NT2/D1 (cell line): ENCODE data around the gene OR2J2.
"Not testable (repeated sequence)": the region's sequence is repeated elsewhere in the genome, so short reads cannot be mapped to it uniquely, and the experiment has no call there.

Experiments
- DNase-seq: peaks from one replicate; pipeline ENCODE4 v3.0.0-alpha.2; 2011; ENCODE audit warnings: low read depth, low spot score
- H3K27me3 ChIP-seq: 2 replicates; pipeline ENCODE4 v1.6.0; 2011; ENCODE audit warnings: mild to moderate bottlenecking; ENCODE audit not compliant: insufficient read length, insufficient read depth
- H3K36me3 ChIP-seq: 2 replicates; pipeline ENCODE4 v1.6.1; 2011; ENCODE audit warnings: mild to moderate bottlenecking, low read length, mixed read lengths; ENCODE audit not compliant: insufficient read depth, insufficient read length
- H3K4me1 ChIP-seq: 2 replicates; pipeline ENCODE4 v1.5.1; 2011; ENCODE audit not compliant: insufficient read depth, insufficient read length
- H3K4me3 ChIP-seq: 2 replicates; pipeline ENCODE4 v1.5.1; 2011; ENCODE audit warnings: low read depth; ENCODE audit not compliant: insufficient read length
- H3K9ac ChIP-seq: 2 replicates; pipeline ENCODE4 v1.6.0; 2011; ENCODE audit warnings: low read depth; ENCODE audit not compliant: insufficient read length
- H3K9me3 ChIP-seq: 2 replicates; pipeline ENCODE4 v1.5.1; 2011; ENCODE audit warnings: mild to moderate bottlenecking, low read length; ENCODE audit not compliant: insufficient read depth
- SUZ12 ChIP-seq: IDR thresholded peaks from 2 replicates; pipeline ENCODE4 v1.6.1; 2011; ENCODE audit not compliant: insufficient read length, insufficient read depth; ENCODE audit errors: extremely low read depth
- YY1 ChIP-seq: IDR thresholded peaks from 2 replicates; pipeline ENCODE4 v1.6.1; 2011; ENCODE audit not compliant: insufficient read length, insufficient read depth
- ZNF274 ChIP-seq: IDR thresholded peaks from 2 replicates; pipeline ENCODE4 v1.6.1; 2011; ENCODE audit warnings: mild to moderate bottlenecking, low read depth, low read length

Gene OR2J2

DNA sequence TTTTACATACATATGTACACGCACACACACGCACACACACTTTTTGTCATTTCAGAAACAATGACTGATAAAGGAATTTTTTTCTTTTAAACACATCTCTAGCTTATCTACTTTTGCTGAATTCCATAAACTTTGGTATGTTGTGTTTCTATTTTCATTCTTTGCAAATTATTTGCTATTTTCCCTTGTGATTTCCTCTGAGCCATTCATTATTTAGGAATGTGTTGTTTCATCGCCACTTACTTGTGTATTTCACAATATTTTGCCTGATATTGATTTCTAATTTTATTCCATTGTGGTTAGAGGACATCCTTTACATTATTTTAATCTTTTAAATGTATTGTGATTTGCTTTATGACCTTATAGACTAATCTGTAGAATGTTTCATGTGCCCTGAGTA, 23.6 kb upstream of the OR2J2 start:
- H3K4me1 ChIP-seq = no peaks in the 10 kb centered on the region
- no peaks in the 10 kb centered on the region for H3K36me3 ChIP-seq
- no peak for DNase-seq
- TF ChIP-seq YY1 (no peak), ZNF274 (no peak), SUZ12 (no peak)
- H3K27me3 ChIP-seq = no peaks in the 10 kb centered on the region
- H3K9ac ChIP-seq = no peak overlapping the region
- peaks cover 20% of the 10 kb centered on the region for H3K9me3 ChIP-seq
- no peak overlapping the region for H3K4me3 ChIP-seq

DNA sequence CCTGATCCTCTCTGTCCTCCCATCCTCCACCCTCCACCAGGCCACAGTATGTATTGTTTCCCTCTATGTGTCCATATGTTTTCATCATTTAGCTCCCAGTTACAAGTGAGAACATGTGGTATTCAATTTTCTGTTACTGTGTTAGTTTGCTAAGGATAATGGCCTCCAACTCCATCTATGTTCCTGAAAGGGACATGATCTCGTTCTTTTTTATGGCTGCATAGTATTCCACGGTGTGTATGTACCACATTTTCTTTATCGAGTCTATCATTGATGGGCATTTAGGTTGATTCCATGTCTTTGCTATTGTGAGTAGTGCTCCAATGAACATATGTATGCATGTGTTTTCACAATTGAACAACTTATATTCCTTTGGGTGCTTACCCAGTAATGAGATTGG, 21.3 kb upstream of the OR2J2 start:
- H3K9ac ChIP-seq, H3K9me3 ChIP-seq, H3K4me1 ChIP-seq, H3K4me3 ChIP-seq, H3K27me3 ChIP-seq, H3K36me3 ChIP-seq, DNase-seq: not testable (repeated sequence)

DNA sequence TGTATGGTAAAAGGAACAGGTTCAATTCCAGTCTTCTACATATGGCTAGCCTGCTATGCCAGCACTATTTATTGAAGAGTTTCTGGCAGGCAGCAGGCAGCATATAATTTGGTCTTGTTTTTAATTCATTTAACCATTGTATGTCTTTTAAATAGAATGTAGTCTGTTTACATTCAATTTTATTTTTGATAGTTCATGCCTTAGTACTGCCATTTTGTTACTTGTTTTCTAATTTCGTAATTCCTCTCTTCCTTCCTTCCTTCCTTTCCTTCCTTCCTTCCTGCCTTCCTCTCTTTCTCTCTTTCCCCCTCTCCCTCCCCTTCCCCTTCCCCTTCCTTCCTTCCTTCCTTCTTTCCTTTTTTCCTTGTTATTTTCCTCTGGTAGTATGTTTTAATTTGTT, 17.6 kb upstream of the OR2J2 start:
- Histone ChIP-seq H3K27me3 (no peaks in the 10 kb centered on the region), H3K36me3 (no peaks in the 10 kb centered on the region), H3K9me3 (no peaks in the 10 kb centered on the region), H3K4me3 (no peak overlapping the region), H3K9ac (no peak overlapping the region), H3K4me1 (no peaks in the 10 kb centered on the region)
- TF ChIP-seq YY1 (no peak), ZNF274 (no peak), SUZ12 (no peak)
- no peak for DNase-seq

DNA sequence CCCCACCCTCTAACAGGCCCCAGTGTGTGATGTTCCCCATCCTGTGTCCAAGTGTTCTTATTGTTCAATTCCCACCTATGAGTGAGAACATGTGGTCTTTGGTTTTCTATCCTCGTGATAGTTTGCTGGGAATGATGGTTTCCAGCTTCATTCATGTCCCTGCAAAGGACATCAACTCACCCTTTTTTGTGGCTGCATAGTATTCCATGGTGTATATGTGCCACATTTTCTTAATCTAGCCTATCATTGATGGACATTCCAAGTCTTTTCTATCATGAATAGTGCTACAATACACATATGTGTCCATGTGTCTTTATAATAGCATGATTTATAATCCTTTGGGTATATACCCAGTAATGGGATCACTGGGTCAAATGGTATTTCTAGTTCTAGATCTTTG, 15.5 kb upstream of the OR2J2 start:
- H3K9me3 ChIP-seq, H3K4me1 ChIP-seq, H3K4me3 ChIP-seq, H3K27me3 ChIP-seq, H3K36me3 ChIP-seq, DNase-seq, H3K9ac ChIP-seq: not testable (repeated sequence)

DNA sequence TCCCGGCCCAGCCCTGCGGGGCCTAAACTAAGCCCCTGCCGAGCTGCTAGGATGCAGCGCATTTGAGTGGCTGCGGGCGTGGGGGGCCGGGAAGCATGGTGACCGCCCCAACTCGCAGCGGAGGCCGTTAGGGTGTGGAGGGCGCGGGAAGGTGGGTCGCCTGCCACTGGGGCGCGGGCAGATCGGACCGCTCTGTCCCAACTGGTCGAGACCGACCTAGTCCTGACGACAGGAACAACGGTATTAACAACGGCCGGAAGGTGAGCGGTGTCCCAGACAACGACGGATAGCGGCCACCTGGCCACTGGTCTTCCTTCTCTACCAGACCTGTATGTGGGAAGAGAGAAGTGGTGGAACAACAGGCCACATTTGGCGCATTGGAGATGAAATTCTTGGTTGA, 10.8 kb upstream of the OR2J2 start:
- H3K36me3 ChIP-seq, H3K4me1 ChIP-seq, DNase-seq, H3K27me3 ChIP-seq, H3K9ac ChIP-seq, H3K4me3 ChIP-seq, H3K9me3 ChIP-seq: not testable (repeated sequence)

DNA sequence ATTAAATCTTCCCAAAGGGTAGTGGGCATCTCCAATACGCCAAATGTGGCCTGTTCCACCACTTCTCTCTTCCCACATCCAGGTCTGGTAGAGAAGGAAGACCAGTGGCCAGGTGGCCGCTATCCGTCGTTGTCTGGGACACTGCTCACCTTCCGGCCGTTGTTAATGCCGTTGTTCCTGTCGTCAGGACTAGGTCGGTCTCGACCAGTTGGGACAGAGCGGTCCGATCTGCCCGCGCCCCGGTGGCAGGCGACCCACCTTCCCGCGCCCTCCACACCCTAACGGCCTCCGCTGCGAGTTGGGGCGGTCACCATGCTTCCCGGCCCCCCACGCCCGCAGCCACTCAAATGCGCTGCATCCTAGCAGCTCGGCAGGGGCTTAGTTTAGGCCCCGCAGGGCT, 5.1 kb upstream of the OR2J2 start:
- DNase-seq, H3K4me3 ChIP-seq, H3K4me1 ChIP-seq, H3K9me3 ChIP-seq, H3K27me3 ChIP-seq, H3K9ac ChIP-seq, H3K36me3 ChIP-seq: not testable (repeated sequence)

DNA sequence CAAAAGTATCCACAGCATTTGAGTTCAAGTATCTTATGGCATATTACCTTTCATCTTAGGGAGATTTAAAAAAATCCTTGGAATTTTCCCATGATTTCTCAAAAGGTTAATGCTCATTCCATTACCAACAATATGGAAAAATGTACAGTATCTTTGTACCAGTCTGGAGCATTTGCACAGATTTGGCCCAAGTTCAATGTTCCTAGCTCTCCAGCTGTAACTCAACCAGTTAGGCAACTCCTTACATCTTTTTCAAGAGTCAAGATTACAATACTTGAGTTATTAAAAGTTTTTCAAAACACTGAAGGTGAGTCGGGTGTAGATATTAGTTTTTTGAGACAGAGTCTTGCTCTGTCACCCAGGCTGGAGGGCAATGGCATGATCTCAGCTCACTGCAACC, 1.0 kb downstream of the OR2J2 start:
- Histone ChIP-seq H3K36me3 (no peaks in the 10 kb centered on the region), H3K4me1 (no peaks in the 10 kb centered on the region), H3K9me3 (no peaks in the 10 kb centered on the region), H3K27me3 (no peaks in the 10 kb centered on the region), H3K4me3 (no peak overlapping the region), H3K9ac (no peak overlapping the region)
- no peak for TF ChIP-seq SUZ12
- TF ChIP-seq ZNF274 = no peak
- no peak for TF ChIP-seq YY1
- no peak for DNase-seq

DNA sequence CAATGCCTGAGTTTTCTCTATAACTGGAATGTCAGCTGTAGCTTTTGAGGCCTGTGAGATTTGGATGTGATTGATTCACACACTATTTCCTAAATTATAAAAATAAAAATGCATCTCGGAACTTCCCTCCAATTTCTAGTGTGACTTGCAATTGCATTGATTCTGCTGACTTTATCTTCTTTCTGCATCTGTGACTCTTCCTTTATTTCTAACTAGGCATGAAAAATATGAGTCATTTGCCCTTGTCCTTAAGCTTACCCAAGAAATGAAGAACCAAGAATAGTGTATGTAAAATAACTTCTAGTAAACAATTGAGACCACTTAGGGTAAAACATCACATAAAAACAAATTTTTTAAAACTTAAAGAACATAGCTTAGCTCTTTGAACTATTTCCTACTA, 12.9 kb downstream of the OR2J2 start:
- Histone ChIP-seq H3K36me3 (no peaks in the 10 kb centered on the region), H3K9ac (no peak overlapping the region), H3K9me3 (no peaks in the 10 kb centered on the region), H3K27me3 (no peaks in the 10 kb centered on the region), H3K4me1 (no peaks in the 10 kb centered on the region), H3K4me3 (no peak overlapping the region)
- TF ChIP-seq SUZ12 (no peak), ZNF274 (no peak), YY1 (no peak)
- no peak for DNase-seq

DNA sequence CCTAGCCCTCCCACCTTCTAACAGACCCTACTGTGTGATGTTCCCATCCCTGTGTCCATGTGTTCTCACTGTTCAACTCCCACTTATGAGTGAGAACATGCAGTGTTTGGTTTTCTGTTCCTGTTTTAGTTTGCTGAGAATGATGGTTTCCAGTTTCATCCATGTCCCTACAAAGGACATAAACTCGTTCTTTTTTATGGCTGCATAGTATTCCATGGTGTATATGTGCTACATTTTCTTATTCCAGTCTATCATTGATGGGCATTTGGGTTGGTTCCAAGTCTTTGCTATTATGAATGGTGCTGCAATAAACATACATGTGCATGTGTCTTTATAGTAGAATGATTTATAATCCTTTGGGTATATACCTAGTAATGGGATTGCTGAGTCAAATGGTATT, 18.0 kb downstream of the OR2J2 start:
- H3K27me3 ChIP-seq, H3K9ac ChIP-seq, H3K36me3 ChIP-seq, H3K4me3 ChIP-seq, DNase-seq, H3K4me1 ChIP-seq, H3K9me3 ChIP-seq: not testable (repeated sequence)
